Fibroblast of peridontal ligament (primary cell): Measurements from ENCODE around the gene PLBD2.
A peak's percentile ranks its signal among the peaks of the same experiment; 100 is the strongest.

Experiments used
- DNase-seq: peaks from one replicate; pipeline ENCODE4 v3.0.0-alpha.2; 2010; ENCODE audit errors: extremely low read depth

The PLBD2 gene

GRCh38 chr12:113416091-113416754, 57.8 kb downstream of the PLBD2 start:
- no peak for DNase-seq

DNA sequence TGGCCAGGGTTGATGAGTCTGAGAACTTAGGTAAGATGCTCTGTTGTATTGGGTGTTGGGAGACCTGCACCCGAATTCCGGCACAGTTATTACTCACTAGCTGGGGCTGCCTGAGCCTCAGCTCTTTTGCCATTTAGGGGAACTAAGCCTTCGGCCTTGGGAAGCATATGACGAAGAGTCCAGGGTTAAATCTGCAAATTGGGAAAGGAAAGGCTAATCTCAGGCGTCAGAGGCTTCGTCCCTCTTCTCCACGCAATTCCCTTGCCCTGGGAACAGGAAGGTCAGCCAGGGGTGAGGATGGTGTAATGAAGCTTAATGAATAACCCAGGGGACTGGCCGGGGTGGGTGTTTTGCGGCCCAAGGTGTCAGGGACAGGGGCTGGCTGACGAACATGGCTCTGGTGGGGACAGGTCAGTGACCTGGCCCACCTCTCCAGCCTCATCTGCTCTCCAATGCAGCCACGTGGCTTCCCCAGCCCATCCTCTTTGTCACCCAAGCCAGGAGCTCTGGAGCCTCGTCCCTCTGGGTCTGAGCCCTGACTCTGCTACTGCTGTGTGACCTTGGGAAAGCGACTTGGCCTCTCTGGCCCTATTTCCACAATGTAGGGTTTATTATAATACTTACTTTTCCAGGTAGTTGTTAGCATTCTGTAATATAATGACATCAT, 60.0 kb downstream of the PLBD2 start:
- peak; percentile 24 for DNase-seq

DNA sequence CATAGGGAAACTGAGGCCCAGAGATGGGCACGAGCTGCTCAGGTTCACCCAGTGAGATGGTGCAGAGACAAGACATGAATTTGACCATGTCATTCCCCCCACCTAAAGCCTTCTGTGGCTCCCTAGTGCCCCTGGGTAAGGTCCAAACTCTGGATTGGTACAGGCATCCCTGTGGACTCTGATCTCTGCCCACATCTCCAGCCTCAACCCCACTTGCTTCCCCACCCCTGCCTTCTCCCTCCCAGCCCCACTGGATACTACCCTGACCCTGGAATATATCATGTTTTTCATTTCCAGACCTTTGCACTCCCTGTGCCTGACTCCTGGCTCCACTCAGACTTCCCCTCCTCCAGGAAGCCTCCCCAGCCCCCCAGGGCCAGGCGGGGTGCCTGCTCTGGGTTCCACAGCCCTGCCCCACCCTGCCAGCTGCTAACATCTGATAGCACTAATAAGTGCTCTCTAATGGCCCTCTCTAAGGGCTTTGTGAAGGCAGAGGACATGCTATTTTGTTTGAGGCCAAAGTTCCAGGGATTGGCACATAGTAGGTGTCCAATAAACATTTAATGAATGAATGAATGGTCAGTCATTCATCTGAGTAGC, 62.7 kb downstream of the PLBD2 start:
- DNase-seq = no peak

GRCh38 chr12:113422030-113422885, 63.9 kb downstream of the PLBD2 start, which contains the start of gene SDSL:
SDSL (plus strand) TSS chr12:113422380; CDS start chr12:113427983, 5,603 bp downstream.
- peak; percentile 74 for DNase-seq

DNA sequence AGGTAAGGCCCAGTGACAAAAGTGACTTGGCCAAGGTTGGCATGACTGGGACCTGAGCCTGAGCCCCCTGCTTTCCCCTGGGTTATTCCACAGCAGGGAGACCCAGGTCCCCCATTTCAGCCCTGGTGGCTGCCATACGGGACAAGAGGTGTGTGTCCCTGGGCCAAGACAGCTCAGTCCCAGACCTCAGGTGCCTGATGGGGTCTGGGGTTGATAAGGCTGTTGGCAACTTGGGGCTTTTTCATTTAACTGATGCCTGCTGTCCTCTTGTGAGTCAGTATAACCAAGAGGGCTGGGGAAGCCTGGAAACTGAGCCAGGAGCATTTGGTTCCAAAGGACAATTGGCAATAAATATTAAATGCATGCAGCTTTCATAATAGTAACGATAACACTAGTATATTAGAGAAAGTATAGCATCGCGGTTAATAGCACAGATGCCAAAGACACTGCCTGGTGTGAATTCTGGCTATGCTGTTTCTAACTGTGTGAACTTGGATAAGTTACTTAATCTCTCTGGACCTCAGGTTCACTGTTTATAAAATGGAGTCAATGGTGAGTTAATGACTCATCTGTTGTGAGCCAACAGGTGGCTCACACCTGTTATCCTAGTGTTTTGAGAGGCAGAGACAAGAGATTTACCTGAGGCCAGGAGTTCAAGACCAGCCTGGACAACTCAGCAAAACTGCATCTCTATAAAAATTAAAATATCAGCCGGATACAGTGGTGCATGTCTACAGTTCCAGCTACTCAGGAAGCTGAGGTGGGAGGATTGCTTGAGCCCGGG, 64.7 kb downstream of the PLBD2 start:
- DNase-seq = no peak

- DNase-seq = no peak
Measured at GRCh38 chr12:113424456-113424855, 66.1 kb downstream of the PLBD2 start.

DNA sequence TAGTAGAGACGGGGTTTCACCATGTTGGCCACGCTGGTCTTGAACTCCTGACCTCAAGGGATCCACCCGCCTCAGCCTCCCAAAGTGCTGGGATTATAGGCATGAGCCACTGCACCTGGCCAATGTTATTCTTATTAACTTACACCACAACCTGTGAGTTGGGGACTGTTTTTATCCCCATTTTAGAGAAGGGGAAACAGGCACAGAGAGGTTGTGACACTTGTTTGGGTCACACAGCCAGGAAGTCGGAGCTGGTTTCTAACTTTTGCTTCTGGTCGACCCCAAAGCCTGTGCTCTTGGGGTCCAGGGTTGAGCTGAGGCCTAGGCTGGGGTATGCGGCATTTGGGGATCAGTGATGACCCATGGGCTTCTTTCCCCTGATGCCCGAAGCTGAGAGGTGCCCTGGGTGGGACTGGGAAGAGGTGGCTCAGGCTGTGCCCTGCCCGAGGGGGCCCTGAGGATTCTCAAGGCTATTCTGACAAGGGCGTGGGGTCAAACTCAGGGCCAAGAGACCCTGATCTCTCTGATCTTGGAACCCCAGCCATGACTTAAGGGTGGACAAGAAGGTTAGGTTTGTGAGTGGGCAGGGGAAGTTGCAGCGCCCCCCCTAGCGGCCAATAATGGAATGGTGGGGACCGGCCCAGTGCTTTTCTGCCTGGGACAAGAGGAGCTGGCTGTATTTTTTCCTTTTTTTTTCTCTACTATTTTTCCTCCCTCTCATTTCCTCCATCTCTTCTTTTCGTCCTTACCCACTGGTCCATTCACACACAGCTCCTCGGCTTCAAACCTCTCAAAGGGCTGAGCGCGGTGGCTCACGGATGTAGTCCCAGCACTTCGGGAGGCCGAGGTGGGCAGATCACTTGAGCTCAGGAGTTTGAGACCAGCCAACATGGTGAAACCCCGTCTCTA, 66.8 kb downstream of the PLBD2 start:
- DNase-seq = peak; percentile 57

GRCh38 chr12:113425960-113426453, 67.6 kb downstream of the PLBD2 start:
- DNase-seq = no peak

DNA sequence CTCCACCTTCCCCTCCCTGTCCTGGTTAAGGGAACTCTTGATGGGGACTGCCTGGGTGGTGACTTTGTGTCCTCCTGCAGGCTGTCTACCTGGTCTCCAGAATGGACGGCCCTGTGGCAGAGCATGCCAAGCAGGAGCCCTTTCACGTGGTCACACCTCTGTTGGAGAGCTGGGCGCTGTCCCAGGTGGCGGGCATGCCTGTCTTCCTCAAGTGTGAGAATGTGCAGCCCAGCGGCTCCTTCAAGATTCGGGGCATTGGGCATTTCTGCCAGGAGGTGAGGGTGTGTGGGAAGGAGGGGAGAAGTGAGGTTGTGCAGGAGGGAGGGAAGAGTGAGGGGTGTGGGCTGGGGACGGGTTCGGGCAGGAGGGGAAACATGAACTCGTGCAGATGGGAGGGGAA, 69.5 kb downstream of the PLBD2 start:
- DNase-seq = no peak

DNA sequence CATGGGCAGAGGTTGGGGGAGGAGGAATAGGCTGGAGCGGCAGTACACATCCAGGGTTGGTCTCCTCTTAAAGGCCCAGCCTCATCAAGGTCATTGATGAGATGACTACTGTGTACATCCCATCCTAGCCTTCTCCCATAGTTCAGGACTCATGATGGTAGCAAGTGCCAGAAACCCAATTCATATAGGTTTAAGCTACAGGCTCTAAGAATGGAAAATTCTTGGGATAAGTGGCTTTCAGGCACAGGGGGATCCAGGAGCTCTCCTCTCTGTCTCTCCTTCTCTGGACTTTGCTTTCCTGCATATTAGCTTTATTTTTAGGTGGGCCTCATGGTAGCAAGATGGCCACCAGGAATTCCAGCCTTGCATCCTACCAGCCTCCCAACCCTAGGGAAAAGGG, 70.1 kb downstream of the PLBD2 start:
- DNase-seq = no peak

DNA sequence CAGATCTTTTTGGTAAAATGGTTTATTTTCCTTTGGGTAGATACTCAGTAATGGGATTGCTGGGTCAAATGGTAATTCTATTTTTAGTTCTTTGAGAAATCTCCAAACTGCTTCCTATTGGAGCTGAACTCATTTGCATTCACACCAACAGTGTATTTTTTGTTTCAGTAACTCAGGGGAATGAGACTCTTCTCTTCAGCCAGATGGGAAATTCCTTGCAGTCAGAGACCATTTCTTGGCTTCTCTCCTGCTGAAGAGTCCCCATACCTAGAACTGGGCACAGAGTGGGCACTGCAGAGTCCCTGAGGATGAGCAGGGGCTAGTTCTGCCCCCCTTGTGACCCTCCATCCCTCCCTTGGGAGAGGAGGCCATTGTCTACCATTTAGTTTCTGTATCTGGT, 74.6 kb downstream of the PLBD2 start:
- peak; percentile 12 for DNase-seq

DNA sequence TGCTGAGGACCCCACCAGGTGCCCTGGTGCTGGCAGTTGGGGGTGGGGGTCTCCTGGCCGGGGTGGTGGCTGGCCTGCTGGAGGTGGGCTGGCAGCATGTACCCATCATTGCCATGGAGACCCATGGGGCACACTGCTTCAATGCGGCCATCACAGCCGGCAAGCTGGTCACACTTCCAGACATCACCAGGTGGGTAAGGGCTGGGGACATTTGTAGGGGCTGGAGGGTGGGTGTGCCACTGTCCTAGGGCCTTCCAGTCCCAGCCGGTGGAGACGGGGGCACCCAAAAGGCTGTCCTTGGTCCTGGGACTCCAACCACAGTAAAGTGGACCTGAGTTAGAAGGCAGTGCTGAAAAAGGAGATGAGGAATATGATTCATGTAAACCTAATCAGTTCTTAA, 77.0 kb downstream of the PLBD2 start:
- no peak for DNase-seq

DNA sequence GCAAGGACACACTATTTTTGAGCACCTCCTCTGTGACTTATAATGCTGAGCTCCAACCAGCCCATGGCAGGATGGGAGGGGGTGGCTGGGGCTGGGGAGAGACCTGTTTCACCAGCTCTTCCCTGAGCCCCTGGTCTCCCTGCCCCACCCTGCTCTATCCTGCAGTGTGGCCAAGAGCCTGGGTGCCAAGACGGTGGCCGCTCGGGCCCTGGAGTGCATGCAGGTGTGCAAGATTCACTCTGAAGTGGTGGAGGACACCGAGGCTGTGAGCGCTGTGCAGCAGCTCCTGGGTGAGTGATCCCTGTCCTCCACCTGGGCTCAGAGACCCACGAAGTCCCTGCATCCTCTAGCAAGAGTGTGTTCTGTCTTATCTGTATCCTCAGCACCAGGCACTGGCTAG, 78.2 kb downstream of the PLBD2 start:
- DNase-seq = no peak

DNA sequence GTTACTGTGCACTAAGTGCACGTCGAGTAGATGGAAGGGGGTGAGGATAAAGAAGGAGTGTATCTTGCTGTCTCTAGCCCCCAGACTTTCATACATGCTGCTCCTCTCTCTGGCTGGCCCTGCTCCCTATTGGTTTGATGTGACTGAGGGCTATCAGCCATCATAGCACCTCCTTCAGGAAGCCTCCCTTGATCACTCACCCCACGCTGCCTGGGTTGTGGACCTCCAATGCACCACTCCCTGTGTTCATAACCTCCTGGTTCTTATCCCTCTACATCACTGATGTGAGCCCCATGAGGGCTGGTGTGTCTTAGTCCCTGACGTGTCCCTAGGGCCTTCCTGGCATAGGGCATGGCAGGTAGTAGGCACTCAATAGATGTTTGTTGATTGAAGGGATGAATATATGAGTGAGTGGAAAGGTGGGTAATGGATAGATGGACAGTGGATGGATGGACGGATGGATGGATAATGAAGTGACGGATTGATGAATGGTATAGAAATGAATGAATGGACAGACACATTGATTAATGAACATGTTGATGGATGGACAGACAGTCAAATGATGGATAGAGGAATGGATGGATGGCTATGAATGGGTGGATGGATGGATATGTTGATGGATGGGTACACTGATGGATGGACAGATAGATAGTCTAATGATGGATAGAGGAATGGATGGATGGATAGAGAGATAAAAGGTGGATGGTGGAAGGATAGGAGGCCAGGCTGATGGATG, 78.8 kb downstream of the PLBD2 start:
- DNase-seq = no peak

- DNase-seq = no peak
Measured at GRCh38 chr12:113437729-113438100, 79.3 kb downstream of the PLBD2 start.

DNA sequence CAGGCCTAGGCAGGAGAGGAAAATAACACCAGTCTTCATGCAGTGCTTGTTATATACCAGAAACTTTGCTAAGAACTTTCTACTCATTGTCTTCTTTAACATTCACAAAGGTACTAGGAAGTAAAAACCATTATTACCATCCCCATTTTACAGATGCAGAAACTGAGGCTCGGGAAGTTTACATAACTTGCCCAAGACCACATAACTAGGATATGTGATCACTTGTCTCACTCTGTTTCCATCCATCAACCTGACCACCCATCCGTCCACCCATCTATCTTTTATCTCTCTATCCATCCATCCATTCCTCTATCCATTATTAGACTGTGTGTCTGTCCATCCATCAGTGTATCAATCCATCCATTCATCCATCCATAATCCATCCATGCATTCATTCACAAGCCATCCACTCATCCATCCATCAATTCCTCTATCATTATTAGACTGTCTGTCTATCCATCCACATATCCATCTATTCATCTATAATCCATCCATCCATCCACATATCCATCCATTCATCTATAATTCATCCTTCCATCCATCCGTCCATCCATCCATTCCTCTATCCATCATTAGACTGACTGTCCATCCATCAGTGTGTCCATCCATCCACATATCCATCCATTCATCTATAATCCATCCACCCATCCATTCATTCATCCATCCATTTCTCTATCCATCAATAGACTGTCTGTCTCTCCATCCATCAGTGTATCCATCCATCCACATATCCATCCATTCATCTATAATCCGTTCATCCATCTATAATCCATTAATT, 80.3 kb downstream of the PLBD2 start:
- no peak for DNase-seq

DNA sequence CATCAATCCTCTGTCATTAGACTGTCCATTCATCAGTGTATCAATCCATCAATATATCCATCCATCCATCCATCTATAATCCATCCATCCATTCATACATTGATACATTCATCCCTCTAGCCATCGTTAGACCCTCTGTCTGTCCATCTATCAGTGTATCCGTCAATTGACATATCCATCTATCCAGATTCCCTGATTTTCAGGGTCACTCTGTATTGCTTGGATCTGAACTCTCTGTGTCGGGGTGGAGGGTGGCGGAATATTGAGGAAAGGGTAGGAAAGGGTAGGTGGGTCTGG, 80.9 kb downstream of the PLBD2 start:
- no peak for DNase-seq

- no peak for DNase-seq
Measured at GRCh38 chr12:113439606-113440030, 81.2 kb downstream of the PLBD2 start.

- DNase-seq = no peak
Measured at GRCh38 chr12:113440336-113440735, 81.9 kb downstream of the PLBD2 start.
